Endodermal cell (in vitro differentiated cells): ENCODE data around the gene OR51S1. TPM values are rescaled to one million over a fixed set of nuclear protein-coding genes. Genes with fewer than 3 reads are reported as not detected.
A peak's percentile ranks its signal among the peaks of the same experiment; 100 is the strongest.

ENCODE experiments used
- DNase-seq: peaks from one replicate; pipeline ENCODE4 v3.0.0-alpha.2; 2017
- H3K27ac ChIP-seq: 2 replicates; pipeline ENCODE4 v1.5.1; 2013; ENCODE audit warnings: mild to moderate bottlenecking, low read depth, low read length, moderate library complexity
- H3K27me3 ChIP-seq: 2 replicates; pipeline ENCODE4 v1.6.1; 2013; ENCODE audit warnings: mild to moderate bottlenecking, low read length, moderate library complexity; ENCODE audit not compliant: insufficient read depth, control insufficient read depth, poor library complexity, severe bottlenecking
- H3K36me3 ChIP-seq: 2 replicates; pipeline ENCODE4 v1.7.0; 2013; ENCODE audit warnings: mild to moderate bottlenecking, low read length, moderate library complexity; ENCODE audit not compliant: control insufficient read depth, insufficient read depth
- H3K4me1 ChIP-seq: one replicate; pipeline ENCODE4 v1.7.0; 2013; ENCODE audit warnings: low read length; ENCODE audit not compliant: control insufficient read depth, insufficient read depth
- H3K4me3 ChIP-seq: 2 replicates; pipeline ENCODE4 v1.5.1; 2013; ENCODE audit warnings: mild to moderate bottlenecking, low read length, moderate library complexity
- H3K9ac ChIP-seq: 2 replicates; pipeline ENCODE4 v1.6.1; 2013; ENCODE audit warnings: mild to moderate bottlenecking, low read length, moderate library complexity; ENCODE audit not compliant: poor library complexity, severe bottlenecking; ENCODE audit errors: extremely low read depth
- H3K9me3 ChIP-seq: 2 replicates; pipeline ENCODE4 v1.6.1; 2013; ENCODE audit warnings: mild to moderate bottlenecking, low read length, moderate library complexity; ENCODE audit not compliant: control insufficient read depth
- H3K27ac Mint-ChIP-seq: 2 replicates; pipeline ENCODE4 v1.8.0; 2020; ENCODE audit warnings: mixed read lengths
- H3K27me3 Mint-ChIP-seq: 2 replicates; pipeline ENCODE4 v1.8.0; 2021; ENCODE audit warnings: mild to moderate bottlenecking, mixed read lengths; ENCODE audit not compliant: insufficient read depth
- H3K36me3 Mint-ChIP-seq: 2 replicates; pipeline ENCODE4 v1.8.0; 2020; ENCODE audit warnings: low read depth, mixed read lengths
- H3K4me1 Mint-ChIP-seq: 2 replicates; pipeline ENCODE4 v1.8.0; 2020; ENCODE audit warnings: mixed read lengths
- H3K4me3 Mint-ChIP-seq: 2 replicates; pipeline ENCODE4 v1.8.0; 2020; ENCODE audit warnings: mild to moderate bottlenecking, moderate library complexity, mixed read lengths
- H3K9me3 Mint-ChIP-seq: 2 replicates; pipeline ENCODE4 v1.8.0; 2020; ENCODE audit warnings: mild to moderate bottlenecking, mixed read lengths
- WGBS, 2 experiments: methylation state at CpG; one replicate each; pipeline versions ENCODE4 v1.1.5 to v1.1.7; 2013; ENCODE audit warnings: missing lambda C conversion rate in 2 of 2, mixed read lengths in 1 of 2; ENCODE audit not compliant: insufficient coverage in 1 of 2, insufficient read length in 1 of 2; 5-methylcytosine and 5-hydroxymethylcytosine counted together
- total RNA-seq, 2 donors: library from RNA; stranded (reverse); fragmentation: NEBNext Ultra II Directional in 1 of 2; extraction: Animal tissue kit (Norgen Biotek cat#: 25700) in 1 of 2; gene quantifications; 2 replicates in 1 of 2; 3 replicates in 1 of 2; pipeline ENCODE4 v1.2.1, GENCODE V29; 2021
- TF ChIP-seq, protein P1 (sequence below): fragments of 200-600 bp; sonication (generic); conservative IDR thresholded peaks from 2 replicates; pipeline ENCODE4 v1.5.0; 2021; ENCODE audit warnings: antibody characterized with exemption, mild to moderate bottlenecking

OR51S1 gene
- total RNA-seq, 2 donors from 2014 or later, result not detected

DNA sequence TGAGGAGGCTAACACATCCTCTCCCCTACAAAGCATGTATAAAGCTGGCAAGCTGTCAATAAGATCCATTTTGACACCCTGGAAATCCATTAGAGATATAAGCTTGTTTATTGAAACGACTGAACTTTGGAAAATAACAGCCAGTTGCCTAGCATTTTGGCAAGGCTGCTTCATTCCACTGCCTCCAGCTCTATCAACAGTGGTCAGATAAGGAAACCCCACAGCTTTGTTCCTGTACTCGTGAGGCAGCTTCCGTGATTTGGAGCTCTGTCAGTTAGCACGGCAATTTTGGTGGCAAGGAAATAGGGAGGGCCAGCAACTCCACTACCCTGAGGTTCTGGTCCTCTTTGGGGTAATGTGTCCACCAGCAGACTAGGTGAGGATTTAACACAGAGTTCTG is 2.0 kb upstream of the OR51S1 start:
- no peak for DNase-seq

DNA sequence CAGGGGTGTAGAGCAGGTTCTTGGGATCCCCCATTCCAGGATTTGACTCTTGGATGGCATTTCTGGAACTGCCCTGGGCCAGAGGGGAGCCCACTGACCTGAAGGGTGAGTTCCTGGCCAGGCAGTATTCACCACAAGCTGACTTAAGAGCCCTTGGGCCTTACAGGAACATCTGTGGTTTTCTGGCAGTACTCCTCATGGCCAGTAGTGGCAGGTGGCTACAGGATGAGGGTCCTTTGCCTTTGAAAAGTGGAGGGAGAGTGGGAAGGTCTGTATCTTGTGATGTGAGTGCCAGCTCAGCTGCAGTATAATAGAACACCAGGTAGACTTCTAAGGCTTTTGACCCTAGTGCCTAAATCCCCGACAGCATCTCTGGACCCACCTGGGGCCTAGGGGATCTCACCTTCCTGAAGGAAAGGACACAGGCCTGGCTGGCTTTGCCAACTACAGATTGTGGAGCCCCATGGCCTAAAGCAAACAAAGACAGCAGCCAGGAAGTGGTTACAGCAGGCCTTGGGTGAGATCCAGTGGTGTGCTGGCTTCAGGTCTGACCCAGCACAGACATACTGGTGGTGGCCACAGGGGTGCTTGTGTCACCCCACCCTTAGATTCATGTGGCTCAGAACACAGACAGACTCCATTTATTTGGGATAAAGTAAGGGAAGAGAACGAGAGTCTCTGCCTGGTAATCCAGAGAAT is 9.0 kb downstream of the OR51S1 start:
- Mint-ChIP-seq H3K4me3 (no peak overlapping the region), H3K9me3 (peaks cover 8% of the 10 kb centered on the region), H3K36me3 (no peaks in the 10 kb centered on the region), H3K27me3 (no peaks in the 10 kb centered on the region), H3K4me1 (peaks cover 4% of the 10 kb centered on the region), H3K27ac (no peak overlapping the region)
- 98 to 100% methylated on average over 1 to 2 of the region's 2 CpGs for WGBS, 2 experiments
- Histone ChIP-seq H3K9ac (no peak overlapping the region), H3K27ac (no peak overlapping the region), H3K4me1 (no peaks in the 10 kb centered on the region), H3K27me3 (no peaks in the 10 kb centered on the region), H3K4me3 (no peak overlapping the region), H3K36me3 (no peaks in the 10 kb centered on the region), H3K9me3 (no peaks in the 10 kb centered on the region)
- TF ChIP-seq, protein P1, sequence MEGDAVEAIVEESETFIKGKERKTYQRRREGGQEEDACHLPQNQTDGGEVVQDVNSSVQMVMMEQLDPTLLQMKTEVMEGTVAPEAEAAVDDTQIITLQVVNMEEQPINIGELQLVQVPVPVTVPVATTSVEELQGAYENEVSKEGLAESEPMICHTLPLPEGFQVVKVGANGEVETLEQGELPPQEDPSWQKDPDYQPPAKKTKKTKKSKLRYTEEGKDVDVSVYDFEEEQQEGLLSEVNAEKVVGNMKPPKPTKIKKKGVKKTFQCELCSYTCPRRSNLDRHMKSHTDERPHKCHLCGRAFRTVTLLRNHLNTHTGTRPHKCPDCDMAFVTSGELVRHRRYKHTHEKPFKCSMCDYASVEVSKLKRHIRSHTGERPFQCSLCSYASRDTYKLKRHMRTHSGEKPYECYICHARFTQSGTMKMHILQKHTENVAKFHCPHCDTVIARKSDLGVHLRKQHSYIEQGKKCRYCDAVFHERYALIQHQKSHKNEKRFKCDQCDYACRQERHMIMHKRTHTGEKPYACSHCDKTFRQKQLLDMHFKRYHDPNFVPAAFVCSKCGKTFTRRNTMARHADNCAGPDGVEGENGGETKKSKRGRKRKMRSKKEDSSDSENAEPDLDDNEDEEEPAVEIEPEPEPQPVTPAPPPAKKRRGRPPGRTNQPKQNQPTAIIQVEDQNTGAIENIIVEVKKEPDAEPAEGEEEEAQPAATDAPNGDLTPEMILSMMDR, result peak; percentile 57
- peak; percentile 61 for DNase-seq

More for the DNA sequence above, 2.0 kb upstream of the OR51S1 start:
- Mint-ChIP-seq H3K27me3 (no peaks in the 10 kb centered on the region), H3K27ac (no peak overlapping the region), H3K4me1 (no peaks in the 10 kb centered on the region), H3K9me3 (no peaks in the 10 kb centered on the region), H3K4me3 (no peak overlapping the region), H3K36me3 (no peaks in the 10 kb centered on the region)
- Histone ChIP-seq H3K36me3 (no peaks in the 10 kb centered on the region), H3K27me3 (no peaks in the 10 kb centered on the region), H3K4me3 (no peak overlapping the region), H3K4me1 (no peaks in the 10 kb centered on the region), H3K9me3 (no peaks in the 10 kb centered on the region), H3K9ac (no peak overlapping the region), H3K27ac (no peak overlapping the region)
- TF ChIP-seq, protein P1, result no peak
- WGBS, 2 experiments, result 70 to 79% methylated on average over 2 to 4 of the region's 4 CpGs

DNA sequence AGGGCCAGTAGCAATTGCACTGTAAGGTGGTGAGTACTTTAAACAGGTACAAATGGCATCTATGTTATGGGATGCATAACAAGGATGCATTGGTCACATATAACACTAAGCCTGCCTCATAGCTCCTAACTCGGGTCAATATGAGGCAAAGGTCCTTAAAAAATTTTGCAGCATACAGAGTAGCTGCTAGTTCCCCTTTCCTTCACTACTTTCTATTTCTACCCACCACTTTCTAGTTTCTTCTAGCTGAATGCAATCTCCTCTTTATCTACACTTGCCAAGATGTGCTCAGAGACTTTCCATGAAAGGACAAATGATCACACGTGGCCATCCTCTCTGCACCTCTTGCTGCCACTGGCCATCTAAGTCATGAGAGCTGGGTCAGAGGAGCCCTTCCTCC is 18.1 kb downstream of the OR51S1 start:
- Histone ChIP-seq H3K9ac (no peak overlapping the region), H3K9me3 (no peaks in the 10 kb centered on the region), H3K4me3 (no peak overlapping the region), H3K27ac (no peak overlapping the region), H3K27me3 (no peaks in the 10 kb centered on the region), H3K36me3 (no peaks in the 10 kb centered on the region), H3K4me1 (no peaks in the 10 kb centered on the region)
- H3K27me3 Mint-ChIP-seq, result no peaks in the 10 kb centered on the region
- no peak overlapping the region for H3K27ac Mint-ChIP-seq
- H3K4me3 Mint-ChIP-seq, result no peak overlapping the region
- WGBS, 2 experiments, result 54 to 100% methylated on average over 1 to 2 of the region's 2 CpGs
- TF ChIP-seq, protein P1, result no peak
- peaks cover 4% of the 10 kb centered on the region for H3K4me1 Mint-ChIP-seq
- no peaks in the 10 kb centered on the region for H3K36me3 Mint-ChIP-seq
- DNase-seq, result no peak
- H3K9me3 Mint-ChIP-seq, result no peaks in the 10 kb centered on the region
